Activated CD8-positive, alpha-beta T cell treated with anti-CD3 and anti-CD28 coated beads for 36 hours (primary cell): Measurements from ENCODE around the gene GRAMD1B. TPM values are rescaled to one million over a fixed set of nuclear protein-coding genes. Genes with fewer than 3 reads are reported as not detected.
"Not testable (repeated sequence)": the region's sequence is repeated elsewhere in the genome, so short reads cannot be mapped to it uniquely, and the experiment has no call there.

ENCODE experiments used
- ATAC-seq: fragments of 200-7000 bp; cut with Tn5 transposase; one replicate; pipeline ENCODE4 v1.10.0; 2021; ENCODE audit warnings: mild to moderate bottlenecking, moderate library complexity
- CTCF ChIA-PET: fragments of 350-600 bp; sonication (Branson Sonifier 250); formaldehyde crosslinking; loops from one replicate; lab custom pipeline; 2021; ENCODE audit warnings: antibody characterized with exemption; lab: Charles Lee
- POLR2A ChIA-PET: fragments of 350-600 bp; sonication (Branson Sonifier 250); formaldehyde crosslinking; loops from one replicate; lab custom pipeline; 2021; ENCODE audit warnings: antibody characterized with exemption; lab: Charles Lee
- DNase-seq: peaks from one replicate; pipeline ENCODE4 v3.0.0-alpha.2; 2020
- H3K27ac Mint-ChIP-seq: one replicate; pipeline ENCODE4 v1.8.0; 2021; ENCODE audit warnings: mild to moderate bottlenecking, mixed read lengths
- H3K27me3 Mint-ChIP-seq: one replicate; pipeline ENCODE4 v1.8.0; 2021; ENCODE audit warnings: mixed read lengths
- H3K36me3 Mint-ChIP-seq: one replicate; pipeline ENCODE4 v1.8.0; 2021; ENCODE audit warnings: low read depth, mixed read lengths
- H3K4me1 Mint-ChIP-seq: one replicate; pipeline ENCODE4 v1.8.0; 2021; ENCODE audit warnings: low read depth, mixed read lengths
- H3K4me3 Mint-ChIP-seq: one replicate; pipeline ENCODE4 v1.8.0; 2021; ENCODE audit warnings: mild to moderate bottlenecking, moderate library complexity, mixed read lengths
- H3K9me3 Mint-ChIP-seq: one replicate; pipeline ENCODE4 v1.8.0; 2021; ENCODE audit warnings: mixed read lengths
- CTCF ChIP-seq: fragments of 200-600 bp; IDR thresholded peaks from one replicate; pipeline ENCODE4 v1.8.0; 2022; ENCODE audit warnings: antibody characterized with exemption, mild to moderate bottlenecking
- intact Hi-C: fragments of 100-400 bp; cut with micrococcal nuclease; formaldehyde crosslinking; loops from one replicate; pipeline ENCODE4 v1.10.0; 2022
- total RNA-seq, 2 experiments: library from RNA; stranded (reverse); gene quantifications; one replicate each; pipeline ENCODE4 v1.2.3, GENCODE V29; 2021

Gene GRAMD1B
- total RNA-seq, 2 experiments from 2014 or later, result 15.4 to 16.2 TPM

- DNase-seq (peak; percentile 33), ATAC-seq (peak; percentile 22)
- peaks cover 6% of the 10 kb centered on the region for H3K36me3 Mint-ChIP-seq
- no peaks in the 10 kb centered on the region for H3K27me3 Mint-ChIP-seq
- H3K4me1 Mint-ChIP-seq, result peaks cover 41% of the 10 kb centered on the region
- peaks cover 1% of the 10 kb centered on the region for H3K9me3 Mint-ChIP-seq
- no peak overlapping the region for H3K4me3 Mint-ChIP-seq
- H3K27ac Mint-ChIP-seq, result peak overlapping the region; percentile 81
- intact Hi-C loops, result loop anchor here (10.0 kb wide), 1 partner anchor 612 kb away; no protein-coding TSS in a partner anchor
- ChIA-PET POLR2A (interaction anchor here (0.5 to 0.9 kb wide), 4 partner anchors 10 to 1304 kb away, joined by 3 read pairs; no protein-coding TSS in a partner anchor), CTCF (interaction anchor here (0.8 to 1.0 kb wide), 2 partner anchors 22 to 156 kb away, joined by 3 read pairs; no protein-coding TSS in a partner anchor)
- TF ChIP-seq CTCF, result no peak
Observed at GRCh38 chr11:123457187-123457770, 27.2 kb downstream of the GRAMD1B start.

GRCh38 chr11:123458501-123458900 lies 28.4 kb downstream of the GRAMD1B start:
- Mint-ChIP-seq H3K36me3 (peaks cover 3% of the 10 kb centered on the region), H3K4me3 (no peak overlapping the region), H3K4me1 (peaks cover 36% of the 10 kb centered on the region), H3K27ac (no peak overlapping the region), H3K9me3 (peaks cover 1% of the 10 kb centered on the region), H3K27me3 (no peaks in the 10 kb centered on the region)
- no peak for ATAC-seq
- TF ChIP-seq CTCF, result no peak
- POLR2A ChIA-PET, result no interaction called here
- DNase-seq, result no peak
- intact Hi-C loops, result loop anchor here (10.0 kb wide), 1 partner anchor 614 kb away; no protein-coding TSS in a partner anchor
- CTCF ChIA-PET, result interaction anchor here (0.9 kb wide), 1 partner anchor 15 kb away, joined by 3 read pairs; no protein-coding TSS in a partner anchor

- H3K27ac Mint-ChIP-seq, result no peak overlapping the region
Observed at GRCh38 chr11:123460012-123460700, 30.1 kb downstream of the GRAMD1B start.

GRCh38 chr11:123461164-123461563 lies 31.1 kb downstream of the GRAMD1B start:
- no peak for TF ChIP-seq CTCF
- H3K4me1 Mint-ChIP-seq, result peaks cover 15% of the 10 kb centered on the region
- H3K27me3 Mint-ChIP-seq, result no peaks in the 10 kb centered on the region
- no peak overlapping the region for H3K27ac Mint-ChIP-seq
- peaks cover 2% of the 10 kb centered on the region for H3K36me3 Mint-ChIP-seq
- ATAC-seq, result no peak
- no peak overlapping the region for H3K4me3 Mint-ChIP-seq
- no peaks in the 10 kb centered on the region for H3K9me3 Mint-ChIP-seq
- ChIA-PET POLR2A (interaction anchor here (0.6 kb wide), 1 partner anchor 118 kb away, joined by 3 read pairs; no protein-coding TSS in a partner anchor), CTCF (interaction anchor here (0.8 to 1.3 kb wide), 3 partner anchors 17 to 200 kb away, joined by 3 read pairs; no protein-coding TSS in a partner anchor)
- DNase-seq, result no peak
- intact Hi-C loops, result no loop called here

More at GRCh38 chr11:123460012-123460700, 30.1 kb downstream of the GRAMD1B start:
- no peak overlapping the region for H3K4me3 Mint-ChIP-seq
- TF ChIP-seq CTCF, result no peak
- no peaks in the 10 kb centered on the region for H3K9me3 Mint-ChIP-seq
- intact Hi-C loops, result no loop called here
- H3K4me1 Mint-ChIP-seq, result peaks cover 21% of the 10 kb centered on the region
- no peak for DNase-seq
- H3K27me3 Mint-ChIP-seq, result no peaks in the 10 kb centered on the region
- ChIA-PET POLR2A (no interaction called here), CTCF (interaction anchor here (1.3 kb wide), 1 partner anchor 53 kb away, joined by 3 read pairs; no protein-coding TSS in a partner anchor)
- peaks cover 2% of the 10 kb centered on the region for H3K36me3 Mint-ChIP-seq
- no peak for ATAC-seq

GRCh38 chr11:123465667-123466066 lies 35.6 kb downstream of the GRAMD1B start:
- ATAC-seq, H3K36me3 Mint-ChIP-seq, DNase-seq, POLR2A ChIA-PET, H3K4me1 Mint-ChIP-seq, H3K27ac Mint-ChIP-seq, H3K9me3 Mint-ChIP-seq, intact Hi-C loops, H3K27me3 Mint-ChIP-seq, H3K4me3 Mint-ChIP-seq: not testable (repeated sequence)
- CTCF ChIA-PET, result interaction anchor here (1.4 kb wide), 1 partner anchor 13 kb away, joined by 4 read pairs; no protein-coding TSS in a partner anchor
